ENCODE data around the gene TREX2. TPM values are rescaled to one million over a fixed set of nuclear protein-coding genes. Genes with fewer than 3 reads are reported as not detected.

Gene TREX2
- total RNA-seq, 2 donors from 2014 or later: 2.5 TPM

Other genes with a start within 250 kb of the TREX2 start
- gene PNMA6F, start 124.3 kb downstream of the TREX2 start, total RNA-seq: not detected
- 10 to 100 TPM; 16.6 to 20.8 TPM for gene ZNF275, start 111.9 kb downstream of the TREX2 start, total RNA-seq
- not detected for gene PNMA6E, start 44.7 kb downstream of the TREX2 start, total RNA-seq
- 1 to 10 TPM; 2.0 to 2.8 TPM for gene ZFP92, start 34.6 kb downstream of the TREX2 start, total RNA-seq
- 10 to 100 TPM; 21.2 to 67.4 TPM for gene HAUS7, start 24.5 kb upstream of the TREX2 start, total RNA-seq
- not detected for gene BGN, start 48.9 kb upstream of the TREX2 start, total RNA-seq
- not detected for gene ATP2B3, start 71.6 kb upstream of the TREX2 start, total RNA-seq
- 10 to 100 TPM in 1 of 2 donors, 1 to 10 TPM in 1; 9.1 to 26.4 TPM for gene CCNQ, start 153.1 kb upstream of the TREX2 start, total RNA-seq
- gene DUSP9, start 201.1 kb upstream of the TREX2 start, total RNA-seq: under 1 TPM in 1 of 2 donors, not detected in 1; 0.13 TPM
- gene PNCK, start 227.8 kb upstream of the TREX2 start, total RNA-seq: 10 to 100 TPM in 1 of 2 donors, 1 to 10 TPM in 1; 1.6 to 16.7 TPM
- 10 to 100 TPM in 1 of 2 donors, 1 to 10 TPM in 1; 1.1 to 26.1 TPM for gene SLC6A8, start 241.9 kb upstream of the TREX2 start, total RNA-seq